Neural cell (in vitro differentiated cells): ENCODE results near the gene C10orf62. TPM values are rescaled to one million over a fixed set of nuclear protein-coding genes. Genes with fewer than 3 reads are reported as not detected.
"Not testable (repeated sequence)": the region's sequence is repeated elsewhere in the genome, so short reads cannot be mapped to it uniquely, and the experiment has no call there.

ENCODE experiments used
- H2AFZ ChIP-seq: fragments of 200-600, 300-800 bp; sonication (generic), shearing (Covaris generic); 2 replicates; pipeline ENCODE4 v1.6.0; 2014; ENCODE audit warnings: low read depth, mild to moderate bottlenecking, antibody characterized with exemption, low read length, moderate library complexity
- H3F3A ChIP-seq: fragments of 200-600 bp; shearing (Covaris generic); 2 replicates; pipeline ENCODE4 v1.6.1; 2016; ENCODE audit warnings: mild to moderate bottlenecking, moderate library complexity, mixed read lengths, antibody characterized with exemption, low read length; ENCODE audit not compliant: insufficient read depth, poor library complexity, severe bottlenecking
- H3K27ac ChIP-seq: fragments of 200-600, 300-800 bp; sonication (generic), shearing (Covaris generic); 2 replicates; pipeline ENCODE4 v1.5.1; 2014; ENCODE audit warnings: mild to moderate bottlenecking, low read length, moderate library complexity
- H3K27me3 ChIP-seq: fragments of 300-800, 200-600 bp; sonication (generic), shearing (Covaris generic); 2 replicates; pipeline ENCODE4 v1.6.0; 2014; ENCODE audit warnings: mild to moderate bottlenecking, low read depth, low read length, moderate library complexity; ENCODE audit not compliant: insufficient read depth
- H3K36me3 ChIP-seq: fragments of 300-800, 200-600 bp; sonication (generic), shearing (Covaris generic); 2 replicates; pipeline ENCODE4 v1.5.1; 2014; ENCODE audit warnings: mild to moderate bottlenecking, antibody characterized with exemption, low read length, moderate library complexity; ENCODE audit not compliant: insufficient read depth
- H3K4me2 ChIP-seq: fragments of 300-800, 200-600 bp; sonication (generic), shearing (Covaris generic); 2 replicates; pipeline ENCODE4 v1.6.0; 2014; ENCODE audit warnings: mild to moderate bottlenecking, low read length
- H3K4me3 ChIP-seq: fragments of 300-800, 200-600 bp; sonication (generic), shearing (Covaris generic); 2 replicates; pipeline ENCODE4 v1.5.1; 2014; ENCODE audit warnings: mild to moderate bottlenecking, low read length, moderate library complexity
- H3K79me2 ChIP-seq: fragments of 200-600 bp; shearing (Covaris generic); replicated peaks from 2 replicates; pipeline ENCODE4 v1.6.0; 2014; ENCODE audit warnings: mild to moderate bottlenecking, low read length, moderate library complexity; ENCODE audit not compliant: insufficient read depth
- H3K9ac ChIP-seq: fragments of 300-800, 200-600 bp; sonication (generic), shearing (Covaris generic); 2 replicates; pipeline ENCODE4 v1.6.1; 2016; ENCODE audit warnings: mild to moderate bottlenecking, low read length, mixed read lengths
- H3K9me2 ChIP-seq: fragments of 200-600 bp; shearing (Covaris generic); 2 replicates; pipeline ENCODE4 v1.6.1; 2016; ENCODE audit warnings: mild to moderate bottlenecking, low read length, mixed read lengths; ENCODE audit not compliant: insufficient read depth
- H3K9me3 ChIP-seq: fragments of 200-600, 300-800 bp; sonication (generic), shearing (Covaris generic); 2 replicates; pipeline ENCODE4 v1.6.1; 2016; ENCODE audit warnings: mild to moderate bottlenecking, mixed run types, low read length, moderate library complexity, mixed read lengths
- H4K20me1 ChIP-seq: fragments of 200-600 bp; shearing (Covaris generic); 2 replicates; pipeline ENCODE4 v1.6.1; 2016; ENCODE audit warnings: mild to moderate bottlenecking, mixed run types; ENCODE audit not compliant: insufficient read depth
- CTCF ChIP-seq: fragments of 450-650 bp; IDR thresholded peaks from 2 replicates; pipeline ENCODE4 v1.5.1; 2014; ENCODE audit warnings: antibody characterized with exemption, mild to moderate bottlenecking, moderate library complexity; ENCODE audit not compliant: poor library complexity, severe bottlenecking
- EP300 ChIP-seq: fragments of 450-650 bp; conservative IDR thresholded peaks from 2 replicates; pipeline ENCODE4 v1.6.1; 2014; ENCODE audit warnings: antibody characterized with exemption, mild to moderate bottlenecking, moderate library complexity; ENCODE audit not compliant: poor library complexity, severe bottlenecking
- EZH2 ChIP-seq: fragments of 200-600, 300-800 bp; shearing (Covaris generic), sonication (generic); IDR thresholded peaks from 2 replicates; pipeline ENCODE4 v1.6.1; 2014; ENCODE audit warnings: antibody characterized with exemption, low read length, borderline replicate concordance, mild to moderate bottlenecking; ENCODE audit not compliant: insufficient read depth, poor library complexity, severe bottlenecking
- MXI1 ChIP-seq: fragments of 450-650 bp; conservative IDR thresholded peaks from 2 replicates; pipeline ENCODE4 v1.6.1; 2014; ENCODE audit warnings: antibody characterized with exemption, mild to moderate bottlenecking; ENCODE audit not compliant: poor library complexity, severe bottlenecking
- POLR2AphosphoS5 ChIP-seq: IDR thresholded peaks from 2 replicates; pipeline ENCODE4 v1.6.1; 2012
- RAD21 ChIP-seq: fragments of 450-650 bp; conservative IDR thresholded peaks from 2 replicates; pipeline ENCODE4 v1.6.1; 2014; ENCODE audit warnings: antibody characterized with exemption, mild to moderate bottlenecking, moderate library complexity
- REST ChIP-seq: IDR thresholded peaks from 2 replicates; pipeline ENCODE4 v1.6.1; 2012; ENCODE audit warnings: borderline replicate concordance
- SMC3 ChIP-seq: fragments of 450-650 bp; conservative IDR thresholded peaks from 2 replicates; pipeline ENCODE4 v1.6.1; 2014; ENCODE audit warnings: antibody characterized with exemption, mild to moderate bottlenecking, moderate library complexity; ENCODE audit not compliant: poor library complexity
- TAF1 ChIP-seq: IDR thresholded peaks from 2 replicates; pipeline ENCODE4 v1.6.1; 2012; ENCODE audit warnings: low read depth
- polyA plus RNA-seq: library from polyadenylated mRNA; depleted of rRNA; stranded (reverse); fragments of >200 nt; gene quantifications from 2 replicates; pipeline ENCODE4 v1.2.3, GENCODE V29; 2014

Gene C10orf62
- polyA plus RNA-seq, 1 donor from 2014 or later: not detected

GRCh38 chr10:97562329-97562728 lies 27.2 kb upstream of the C10orf62 start:
- not testable (repeated sequence) for H3K27me3 ChIP-seq, H3K36me3 ChIP-seq, H3K4me3 ChIP-seq, H2AFZ ChIP-seq, H3K9me2 ChIP-seq, H3K9me3 ChIP-seq, H3K27ac ChIP-seq, H3F3A ChIP-seq, H3K4me2 ChIP-seq, H3K9ac ChIP-seq, H4K20me1 ChIP-seq, H3K79me2 ChIP-seq

GRCh38 chr10:97563337-97563736 lies 26.2 kb upstream of the C10orf62 start:
- Histone ChIP-seq H3K27ac (no peak overlapping the region), H3K9me3 (no peaks in the 10 kb centered on the region), H3K4me3 (no peak overlapping the region), H3K9ac (no peak overlapping the region), H4K20me1 (no peaks in the 10 kb centered on the region), H3F3A (no peaks in the 10 kb centered on the region), H3K4me2 (no peak overlapping the region), H2AFZ (no peak overlapping the region), H3K79me2 (no peaks in the 10 kb centered on the region), H3K36me3 (no peaks in the 10 kb centered on the region), H3K27me3 (no peaks in the 10 kb centered on the region), H3K9me2 (no peaks in the 10 kb centered on the region)
- TF ChIP-seq EZH2 (no peak), CTCF (no peak), MXI1 (no peak), EP300 (no peak), TAF1 (no peak), RAD21 (no peak), REST (no peak), POLR2AphosphoS5 (no peak), SMC3 (no peak)

- H3K4me3 ChIP-seq: no peak overlapping the region
- no peaks in the 10 kb centered on the region for H3F3A ChIP-seq
- no peaks in the 10 kb centered on the region for H3K79me2 ChIP-seq
- H3K9me3 ChIP-seq: no peaks in the 10 kb centered on the region
- no peak overlapping the region for H2AFZ ChIP-seq
- no peaks in the 10 kb centered on the region for H3K27me3 ChIP-seq
- no peak overlapping the region for H3K9ac ChIP-seq
- no peaks in the 10 kb centered on the region for H3K9me2 ChIP-seq
- no peaks in the 10 kb centered on the region for H3K36me3 ChIP-seq
- H3K4me2 ChIP-seq: no peak overlapping the region
- H3K27ac ChIP-seq: no peak overlapping the region
- H4K20me1 ChIP-seq: no peaks in the 10 kb centered on the region
- TF ChIP-seq CTCF: no peak
- TF ChIP-seq MXI1: no peak
- TF ChIP-seq EP300: no peak
- TF ChIP-seq REST: no peak
- TF ChIP-seq RAD21: no peak
- TF ChIP-seq SMC3: no peak
- no peak for TF ChIP-seq EZH2
- no peak for TF ChIP-seq POLR2AphosphoS5
- no peak for TF ChIP-seq TAF1
Observed at GRCh38 chr10:97564776-97565175, 24.7 kb upstream of the C10orf62 start.
